HG02884 (cell line): ENCODE results near the gene GOLGA6L24.
"Not testable (repeated sequence)": the region's sequence is repeated elsewhere in the genome, so short reads cannot be mapped to it uniquely, and the experiment has no call there.

Experiments used
- ATAC-seq: cut with Tn5 transposase; IDR thresholded peaks from one replicate; pipeline ENCODE4 v1.9.1; 2021; ENCODE audit warnings: mild to moderate bottlenecking, moderate library complexity; ENCODE audit not compliant: unreplicated experiment

GOLGA6L24 gene, protein sequence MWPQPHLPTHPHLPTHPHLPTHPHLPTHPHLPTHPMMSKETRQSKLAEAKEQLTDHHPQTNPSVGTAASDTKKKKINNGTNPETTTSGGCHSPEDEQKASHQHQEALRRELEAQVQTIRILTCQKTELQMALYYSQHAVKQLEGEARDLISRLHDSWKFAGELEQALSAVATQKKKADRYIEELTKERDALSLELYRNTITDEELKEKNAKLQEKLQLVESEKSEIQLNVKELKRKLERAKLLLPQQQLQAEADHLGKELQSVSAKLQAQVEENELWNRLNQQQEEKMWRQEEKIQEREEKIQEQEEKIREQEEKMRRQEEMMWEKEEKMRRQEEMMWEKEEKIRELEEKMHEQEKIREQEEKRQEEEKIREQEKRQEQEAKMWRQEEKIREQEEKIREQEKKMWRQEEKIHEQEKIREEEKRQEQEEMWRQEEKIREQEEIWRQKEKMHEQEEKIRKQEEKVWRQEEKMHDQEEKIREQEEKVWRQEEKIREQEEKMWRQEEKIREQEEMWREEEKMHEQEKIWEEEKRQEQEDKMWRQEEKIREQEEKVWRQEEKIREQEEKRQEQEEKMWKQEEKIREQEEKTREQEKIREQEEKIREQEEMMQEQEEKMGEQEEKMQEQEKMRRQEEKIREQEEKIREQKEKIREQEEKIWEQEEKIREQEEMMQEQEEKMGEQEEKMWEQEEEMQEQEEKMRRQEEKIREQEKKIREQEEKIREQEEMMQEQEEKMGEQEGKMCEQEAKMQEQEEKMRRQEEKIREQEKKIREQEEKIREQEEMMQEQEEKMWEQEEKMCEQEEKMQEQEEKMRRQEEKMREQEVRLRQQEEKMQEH

DNA sequence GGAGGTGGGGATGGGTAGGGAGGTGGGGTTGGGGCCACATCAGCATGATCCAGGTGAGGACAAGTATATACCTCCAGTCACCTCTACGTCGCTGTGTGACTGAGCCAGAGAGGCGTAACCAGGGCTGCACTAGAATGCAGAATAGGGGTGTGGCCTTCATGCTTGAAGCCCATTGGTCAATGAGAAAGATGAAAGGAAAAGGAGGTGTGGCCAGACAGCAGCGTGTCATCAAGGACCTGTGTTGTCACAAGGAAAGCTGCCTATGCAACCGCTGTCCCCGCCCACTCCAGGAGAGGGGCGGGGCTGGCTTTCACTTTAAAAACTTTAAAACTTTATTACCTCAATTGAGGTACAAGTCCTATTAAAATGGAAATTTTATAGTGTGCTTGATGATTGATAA, at the start of gene GOLGA6L24:
Gene GOLGA6L24 (minus strand): TSS at position 101 of the 400 bp plus-strand sequence. CDS start 61 bp downstream, at position 40.
- ATAC-seq, result not testable (repeated sequence)

DNA sequence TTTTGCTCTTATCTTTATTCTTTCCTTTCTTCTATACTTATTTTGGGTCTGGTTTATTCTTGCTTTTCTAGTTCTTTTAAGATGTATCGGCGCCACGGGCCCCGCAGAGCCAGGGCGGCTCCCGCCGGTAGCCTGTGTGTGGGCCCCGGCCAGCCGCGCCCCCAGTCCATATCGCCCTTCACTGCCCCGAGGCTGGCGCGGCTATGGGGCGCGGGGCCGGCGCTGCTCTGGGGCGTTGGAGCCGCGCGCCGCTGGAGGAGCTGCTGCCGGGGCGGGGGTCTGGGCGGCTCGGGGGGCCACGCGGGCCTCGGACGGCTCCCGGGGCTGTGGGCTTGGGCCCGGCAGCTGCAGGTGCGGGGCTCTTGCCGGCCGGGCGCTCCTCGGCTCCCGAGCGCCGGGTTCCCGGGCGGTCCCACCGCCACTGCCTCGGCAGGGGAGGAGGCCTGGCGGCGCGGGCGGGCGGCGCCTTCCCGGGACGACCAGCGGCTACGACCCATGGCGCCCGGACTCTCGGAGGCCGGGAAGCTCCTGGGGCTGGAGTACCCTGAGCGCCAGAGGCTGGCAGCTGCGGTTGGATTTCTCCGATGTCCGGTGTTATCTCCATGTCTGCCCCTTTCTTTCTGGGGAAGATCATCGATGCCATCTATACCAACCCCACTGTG, 45.0 kb upstream of the GOLGA6L24 start:
- not testable (repeated sequence) for ATAC-seq

DNA sequence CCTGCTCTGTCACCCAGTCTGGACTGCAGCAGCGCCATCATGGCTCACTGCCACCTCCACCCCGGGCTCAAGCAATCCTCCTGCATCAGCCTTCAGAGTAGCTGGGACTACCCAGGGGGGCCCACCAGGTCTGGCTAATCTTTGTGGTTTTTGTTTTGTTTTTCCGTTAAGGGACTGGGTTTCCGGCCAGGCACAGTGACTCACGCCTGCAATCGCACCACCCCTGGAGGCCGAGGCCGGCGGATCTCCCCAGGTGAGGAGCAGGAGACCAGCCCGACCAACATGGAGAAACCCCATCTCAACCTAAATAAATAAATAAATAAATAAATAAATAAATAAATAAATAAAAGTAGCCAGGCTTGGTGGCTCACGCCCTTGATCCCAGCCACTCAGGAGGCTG, 38.1 kb upstream of the GOLGA6L24 start:
- ATAC-seq, result not testable (repeated sequence)

GRCh38 chr15:28380053-28380452, 22.2 kb upstream of the GOLGA6L24 start:
- ATAC-seq, result not testable (repeated sequence)

DNA sequence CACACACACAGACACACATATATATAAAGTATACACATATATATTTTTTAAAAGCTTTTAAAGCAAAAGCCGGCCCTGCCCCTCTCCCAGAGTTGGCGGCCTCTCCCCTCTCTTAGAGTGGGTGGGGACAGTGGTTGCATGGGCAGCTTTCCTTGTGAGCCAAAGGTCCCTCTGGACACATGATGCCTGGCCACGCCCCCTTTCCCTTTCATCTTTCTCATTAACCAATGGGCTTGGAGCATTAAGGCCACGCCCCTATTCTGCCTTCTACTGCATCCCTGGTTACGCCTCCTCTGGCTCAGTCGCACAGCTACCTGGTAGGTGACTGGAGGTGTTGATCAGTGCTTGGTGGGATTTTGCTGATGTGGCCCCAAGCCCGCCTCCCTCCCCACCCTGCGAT, 20.5 kb upstream of the GOLGA6L24 start, which contains the start of gene GOLGA8F:
Gene GOLGA8F (plus strand): TSS at position 301 of the 400 bp plus-strand sequence. CDS start 98 bp downstream, at position 399.
- ATAC-seq, result not testable (repeated sequence)

DNA sequence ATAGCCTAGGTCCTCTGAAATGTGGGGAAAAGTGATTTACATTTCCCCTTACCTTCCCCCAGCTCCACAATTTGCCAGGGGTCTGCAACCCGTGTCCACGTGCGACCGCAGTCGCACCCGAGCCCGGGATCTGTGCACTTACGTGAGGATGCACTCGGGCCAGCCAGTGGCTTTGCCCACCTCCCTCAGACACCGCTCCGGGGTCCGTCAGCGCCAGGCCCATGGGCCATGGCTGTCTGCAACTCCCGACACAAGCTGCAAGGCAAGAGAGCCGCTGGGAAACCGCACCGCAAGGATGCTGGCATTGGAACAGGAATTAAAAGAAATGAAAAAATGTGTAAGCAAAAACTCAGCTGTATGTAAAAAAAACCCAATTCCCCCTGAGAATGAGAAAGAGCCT, 7.6 kb upstream of the GOLGA6L24 start:
- ATAC-seq, result not testable (repeated sequence)

GRCh38 chr15:28322129-28322588, 35.7 kb downstream of the GOLGA6L24 start, which contains the start of gene HERC2:
Gene HERC2, minus strand, starts transcription at chr15:28322179. Its CDS starts 746 bp downstream, at chr15:28321433.
- not testable (repeated sequence) for ATAC-seq

GRCh38 chr15:28321358-28322078, 36.4 kb downstream of the GOLGA6L24 start:
- ATAC-seq, result not testable (repeated sequence)

- ATAC-seq, result not testable (repeated sequence)
Observed at GRCh38 chr15:28319725-28320124, 38.2 kb downstream of the GOLGA6L24 start.

- ATAC-seq, result not testable (repeated sequence)
Observed at GRCh38 chr15:28318828-28319227, 39.1 kb downstream of the GOLGA6L24 start.

DNA sequence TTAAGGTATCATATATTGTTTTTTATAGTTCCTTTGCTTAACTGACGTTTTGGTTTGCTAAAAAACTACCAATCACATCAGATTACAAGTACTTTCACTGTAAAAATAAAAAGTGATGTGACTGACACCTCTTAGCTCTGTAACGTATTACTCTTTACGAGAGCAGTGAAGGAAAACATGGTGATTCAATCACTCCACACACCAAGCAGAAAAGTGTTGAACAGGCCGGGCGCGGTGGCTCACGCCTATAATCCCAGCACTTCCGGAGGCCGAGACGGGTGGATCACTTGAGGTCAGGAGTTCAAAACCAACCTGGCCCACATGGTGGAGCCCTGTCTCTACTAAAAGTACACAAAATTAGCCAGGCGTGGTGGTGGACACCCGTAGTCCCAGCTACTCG, 39.8 kb downstream of the GOLGA6L24 start:
- not testable (repeated sequence) for ATAC-seq

GRCh38 chr15:28316958-28317357, 40.9 kb downstream of the GOLGA6L24 start:
- ATAC-seq, result not testable (repeated sequence)

- ATAC-seq, result not testable (repeated sequence)
Observed at GRCh38 chr15:28310454-28310853, 47.4 kb downstream of the GOLGA6L24 start.

DNA sequence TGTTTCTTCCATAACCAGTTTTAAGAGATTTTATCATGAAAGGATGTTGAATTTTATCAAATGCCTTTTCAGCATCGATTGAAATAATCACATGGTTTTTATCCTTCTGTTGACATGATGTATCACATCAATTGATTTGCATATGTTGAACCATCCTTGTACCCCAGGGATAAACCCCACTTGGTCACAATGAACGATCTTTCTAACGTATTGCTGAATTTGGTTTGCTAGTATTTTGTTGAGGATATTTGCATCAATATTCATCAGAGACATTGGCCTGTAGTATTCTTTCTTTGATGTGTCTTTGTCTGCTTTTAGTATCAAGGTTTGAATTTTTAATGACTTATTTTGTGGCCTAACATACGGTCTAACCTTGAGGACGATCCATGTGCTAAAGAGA, 49.2 kb downstream of the GOLGA6L24 start:
- not testable (repeated sequence) for ATAC-seq
